Activated T-cell treated with anti-CD3 and anti-CD28 coated beads for 4 hours (primary cell): ENCODE results near the gene ATP6V0A1.
"Not testable (repeated sequence)": the region's sequence is repeated elsewhere in the genome, so short reads cannot be mapped to it uniquely, and the experiment has no call there.

Experiments
- DNase-seq: peaks from one replicate; pipeline ENCODE4 v3.0.0-alpha.2; 2020

Gene ATP6V0A1

DNA sequence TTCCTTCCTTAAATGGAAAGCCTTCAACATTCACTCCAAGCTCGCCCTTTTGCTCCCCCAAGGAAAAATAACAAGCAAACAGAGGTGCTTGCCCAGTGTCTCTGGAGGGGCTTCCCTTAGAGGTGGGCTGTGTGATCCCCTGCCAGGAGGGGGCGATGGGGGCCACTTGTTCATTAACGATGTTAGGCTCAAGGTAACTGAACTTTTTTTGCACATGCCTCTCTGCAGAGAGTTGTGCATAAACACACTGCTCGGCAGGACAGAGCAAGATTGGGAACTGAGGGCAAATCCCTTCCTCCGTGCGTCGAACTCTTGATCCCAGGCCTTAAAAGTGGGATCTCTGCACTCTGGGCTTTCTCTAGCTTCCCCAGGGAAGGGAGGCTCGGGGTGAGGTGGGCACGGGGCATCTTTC is 61.9 kb downstream of the ATP6V0A1 start:
- no peak for DNase-seq

DNA sequence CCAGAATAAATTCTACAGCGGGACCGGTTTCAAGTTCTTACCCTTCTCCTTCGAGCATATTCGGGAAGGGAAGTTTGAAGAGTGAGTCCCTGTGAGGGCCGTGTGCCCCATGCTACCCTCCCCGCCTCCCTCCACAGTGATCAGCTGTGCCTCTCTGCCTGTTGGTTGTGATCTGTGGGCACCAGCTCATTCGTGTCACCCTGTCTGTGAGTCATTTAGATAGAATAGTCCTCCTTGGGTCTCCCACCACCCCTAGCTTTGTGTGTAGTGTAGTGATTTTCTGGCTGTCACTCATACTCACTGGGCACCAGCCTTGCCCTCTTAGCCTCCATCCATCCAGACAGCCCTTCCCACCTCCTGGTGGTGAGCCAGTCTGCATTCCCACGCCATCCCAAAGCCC is 62.4 kb downstream of the ATP6V0A1 start:
- DNase-seq, result no peak

DNA sequence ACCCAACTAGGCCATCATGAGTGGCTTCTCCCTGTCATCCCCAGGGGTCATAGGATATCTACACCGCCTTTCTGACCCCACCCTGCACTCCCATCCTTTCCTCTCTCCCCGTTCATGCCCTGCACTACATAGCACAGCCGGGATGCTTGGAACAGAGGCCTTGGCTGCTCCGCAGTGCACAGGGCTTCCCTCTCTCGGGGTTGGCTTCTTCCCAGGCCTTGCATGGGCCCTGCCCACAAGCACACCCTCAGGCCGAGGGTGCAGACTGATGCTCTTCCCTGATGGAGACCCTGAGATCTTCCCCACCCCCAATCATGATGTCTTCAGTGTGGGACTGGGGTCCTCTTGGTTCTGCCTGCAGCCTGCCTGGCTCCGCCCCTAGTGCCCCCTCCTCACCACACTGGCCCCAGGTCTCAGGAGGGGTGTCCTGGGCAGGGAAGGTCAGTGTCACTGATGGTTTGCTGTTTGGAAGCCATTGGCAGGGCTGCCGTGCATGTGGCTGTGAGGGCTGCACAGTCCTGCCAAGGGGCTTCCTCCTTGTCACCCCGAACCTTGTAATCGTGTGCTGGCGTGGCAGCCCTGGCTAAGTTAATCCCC is 63.1 kb downstream of the ATP6V0A1 start:
- no peak for DNase-seq

DNA sequence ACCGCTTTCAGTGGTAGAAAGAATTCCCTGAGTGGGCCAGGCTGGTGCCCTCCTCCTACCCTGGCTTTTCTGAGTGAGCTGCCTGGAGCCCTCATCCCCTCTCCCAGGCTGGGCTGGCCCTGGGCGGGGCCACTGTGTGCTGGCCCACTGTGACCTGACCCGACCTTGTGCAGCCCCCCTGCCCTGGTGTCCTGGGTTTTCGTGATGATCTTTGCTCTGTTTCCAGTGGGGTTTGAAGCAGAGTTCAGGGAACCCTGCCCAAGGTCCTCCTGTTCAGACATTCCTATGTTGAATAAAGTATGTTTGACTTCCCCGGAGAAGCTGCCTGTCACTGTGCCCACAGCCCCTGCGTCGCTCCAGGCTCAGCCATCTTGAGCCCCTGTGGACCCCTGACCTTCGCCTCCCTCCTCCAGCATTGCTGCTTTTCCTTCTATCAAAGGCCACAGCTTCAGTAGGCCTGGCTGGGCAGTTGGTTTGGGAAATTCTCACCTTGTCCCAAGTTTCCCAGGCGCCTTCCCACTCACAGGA is 63.6 kb downstream of the ATP6V0A1 start:
- DNase-seq, result no peak

DNA sequence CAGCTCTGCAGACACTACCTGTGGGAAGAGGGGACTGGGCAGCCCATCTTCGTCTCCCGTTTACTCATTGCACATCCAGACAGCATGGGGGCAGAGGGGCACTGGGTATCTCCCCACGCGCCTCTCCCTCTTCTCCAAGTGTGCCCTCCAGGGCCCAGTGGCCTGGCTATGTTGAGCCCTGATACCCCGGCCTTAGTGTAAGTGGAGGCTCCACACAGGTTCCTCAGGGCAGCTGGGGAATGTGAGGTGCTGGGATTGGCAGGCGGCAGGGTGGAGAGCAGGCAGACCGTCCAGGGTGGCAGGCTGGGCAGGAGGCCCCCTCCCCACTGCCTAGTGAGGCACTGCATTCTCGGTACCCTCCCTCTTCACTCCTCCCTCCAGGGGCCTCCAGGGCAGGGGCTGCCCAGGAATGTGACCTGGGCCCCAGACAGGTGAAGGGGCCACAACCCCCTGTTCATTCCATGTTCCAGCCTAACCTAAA is 64.2 kb downstream of the ATP6V0A1 start:
- DNase-seq, result no peak

DNA sequence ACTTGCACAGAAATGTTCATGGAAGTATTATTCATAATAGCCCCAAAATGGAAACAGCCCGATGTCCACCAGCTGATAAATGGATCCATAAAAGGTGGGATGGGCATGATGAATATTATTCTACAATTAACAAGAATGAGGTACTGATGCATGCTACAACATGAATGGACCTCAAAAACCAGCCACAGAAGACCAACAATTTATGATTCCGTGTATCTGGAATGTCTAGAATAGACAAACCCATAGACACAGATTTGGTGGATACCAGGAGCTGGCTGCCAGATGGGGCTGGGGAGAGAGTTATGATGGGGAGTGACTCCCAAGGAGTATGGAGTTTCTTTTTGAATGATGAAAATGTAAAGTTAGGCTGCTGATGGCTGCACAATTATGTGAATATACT is 66.5 kb downstream of the ATP6V0A1 start:
- no peak for DNase-seq

DNA sequence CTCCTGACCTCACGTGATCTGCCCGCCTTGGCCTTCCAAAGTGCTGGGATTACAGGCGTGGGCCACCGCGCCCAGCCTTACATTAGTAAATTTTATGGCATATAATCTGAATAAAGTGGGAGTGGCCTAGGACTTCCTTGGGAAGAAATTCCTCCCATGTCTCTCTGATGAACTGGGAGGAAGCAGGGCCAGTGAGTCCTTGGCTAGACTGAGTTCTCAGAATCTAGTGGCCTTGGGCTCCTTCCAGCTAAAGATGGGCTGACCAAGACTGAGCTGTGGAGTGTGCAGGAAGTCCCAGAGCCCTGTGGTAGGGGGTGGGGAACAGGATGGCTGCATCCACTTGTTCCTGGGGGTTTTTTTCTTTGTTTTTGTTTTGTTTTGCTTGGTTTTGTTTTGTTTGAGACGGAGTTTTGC is 67.4 kb downstream of the ATP6V0A1 start:
- no peak for DNase-seq

DNA sequence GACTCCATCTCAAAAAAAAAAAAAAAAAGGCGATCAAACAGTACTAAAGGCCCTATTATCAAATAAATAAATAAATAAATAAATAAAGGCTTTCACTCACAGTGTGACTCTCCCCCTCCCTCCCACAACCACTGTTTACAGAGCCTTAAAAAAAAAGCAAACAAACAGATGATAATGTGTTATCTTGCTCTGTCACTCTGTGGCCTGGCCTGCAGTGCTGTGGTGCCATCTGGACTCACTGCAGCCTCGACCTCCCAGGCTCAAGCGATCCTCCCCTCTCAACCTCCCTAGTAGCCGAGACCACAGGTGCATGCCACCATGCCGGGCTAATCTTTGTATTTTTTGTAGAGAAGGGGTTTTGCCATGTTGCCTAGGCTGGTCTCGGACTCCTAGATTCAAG is 69.3 kb downstream of the ATP6V0A1 start:
- no peak for DNase-seq

DNA sequence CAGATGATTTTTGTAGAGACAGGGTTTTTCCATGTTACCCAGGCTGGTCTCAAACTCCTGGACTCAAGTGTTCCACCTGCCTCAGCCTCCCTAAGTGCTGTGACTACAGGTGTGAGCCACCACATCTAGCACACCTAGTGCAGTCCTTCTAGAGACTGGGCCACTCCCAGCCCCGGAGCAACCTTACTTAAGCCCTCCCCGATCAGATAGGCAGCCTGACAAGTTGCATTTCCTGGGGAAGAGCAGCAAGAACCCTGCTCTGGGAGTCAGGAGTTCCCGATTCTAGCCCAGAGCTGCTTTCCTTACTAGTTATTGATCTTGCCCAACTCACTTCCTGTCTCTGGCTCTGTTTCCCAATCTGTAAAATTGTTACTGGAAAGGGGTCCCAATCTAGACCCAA is 70.4 kb downstream of the ATP6V0A1 start:
- no peak for DNase-seq

DNA sequence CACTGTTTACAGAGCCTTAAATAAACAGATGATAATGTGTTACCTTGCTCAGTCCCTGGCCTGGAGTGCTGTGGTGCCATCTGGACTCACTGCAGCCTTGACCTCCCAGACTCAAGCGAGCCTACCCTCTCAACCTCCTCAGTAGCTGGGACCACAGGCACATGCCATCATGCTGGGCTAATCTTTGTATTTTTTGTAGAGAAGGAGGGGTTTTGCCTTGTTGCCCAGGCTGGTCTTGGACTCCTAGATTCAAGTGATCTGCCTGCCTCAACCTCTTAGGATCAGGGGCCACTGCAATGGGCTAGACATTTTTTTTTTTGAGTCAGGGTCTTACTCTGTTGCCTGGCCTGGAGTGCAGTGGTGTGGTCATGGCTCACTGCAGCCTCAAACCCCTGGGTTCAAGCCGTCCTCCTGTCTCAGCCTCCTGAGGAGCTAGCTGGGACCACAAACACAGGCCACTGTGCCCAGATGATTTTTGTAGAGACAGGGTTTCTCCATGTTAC is 72.3 kb downstream of the ATP6V0A1 start:
- no peak for DNase-seq

DNA sequence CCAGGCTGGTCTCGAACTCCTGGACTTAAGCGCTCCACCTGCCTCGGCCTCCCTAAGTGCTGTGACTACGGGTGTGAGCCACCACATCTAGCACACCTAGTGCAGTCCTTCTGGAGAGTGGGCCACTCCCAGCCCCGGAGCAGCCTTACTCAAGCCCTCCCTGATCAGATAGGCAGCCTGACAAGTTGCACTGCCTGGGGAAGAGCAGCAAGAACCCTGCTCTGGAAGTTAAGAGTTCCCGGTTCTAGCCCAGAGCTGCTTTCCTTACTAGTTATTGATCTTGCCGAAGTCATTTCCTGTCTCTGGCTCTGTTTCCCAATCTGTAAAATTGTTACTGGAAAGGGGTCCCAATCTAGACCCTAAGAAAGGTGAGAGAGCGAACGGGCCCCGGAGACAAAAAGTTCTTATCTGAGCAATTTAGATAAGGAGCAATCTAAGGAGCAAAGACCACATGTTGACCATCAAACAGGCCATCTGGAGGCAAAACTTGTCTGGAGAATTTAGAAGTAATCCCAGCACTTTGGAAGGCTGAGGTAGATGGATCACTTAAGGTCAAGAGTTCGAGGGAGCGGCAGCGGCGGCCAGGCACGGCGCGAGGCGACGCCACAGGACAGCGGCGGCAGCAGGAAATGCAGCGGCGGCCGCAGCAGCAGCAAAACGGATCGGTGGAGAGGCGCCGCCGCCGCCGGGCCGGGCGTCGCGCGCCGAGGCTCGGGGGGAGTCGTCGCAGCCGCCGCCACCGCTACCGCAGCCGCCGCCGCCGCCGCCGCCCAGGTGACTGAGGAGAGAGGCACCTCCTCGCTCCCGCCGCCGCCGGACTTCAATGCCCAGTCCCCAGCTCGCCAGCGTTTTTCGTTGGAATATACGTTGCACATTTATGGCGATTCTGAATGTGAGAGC is 73.0 kb downstream of the ATP6V0A1 start:
- peak; percentile 12 for DNase-seq

DNA sequence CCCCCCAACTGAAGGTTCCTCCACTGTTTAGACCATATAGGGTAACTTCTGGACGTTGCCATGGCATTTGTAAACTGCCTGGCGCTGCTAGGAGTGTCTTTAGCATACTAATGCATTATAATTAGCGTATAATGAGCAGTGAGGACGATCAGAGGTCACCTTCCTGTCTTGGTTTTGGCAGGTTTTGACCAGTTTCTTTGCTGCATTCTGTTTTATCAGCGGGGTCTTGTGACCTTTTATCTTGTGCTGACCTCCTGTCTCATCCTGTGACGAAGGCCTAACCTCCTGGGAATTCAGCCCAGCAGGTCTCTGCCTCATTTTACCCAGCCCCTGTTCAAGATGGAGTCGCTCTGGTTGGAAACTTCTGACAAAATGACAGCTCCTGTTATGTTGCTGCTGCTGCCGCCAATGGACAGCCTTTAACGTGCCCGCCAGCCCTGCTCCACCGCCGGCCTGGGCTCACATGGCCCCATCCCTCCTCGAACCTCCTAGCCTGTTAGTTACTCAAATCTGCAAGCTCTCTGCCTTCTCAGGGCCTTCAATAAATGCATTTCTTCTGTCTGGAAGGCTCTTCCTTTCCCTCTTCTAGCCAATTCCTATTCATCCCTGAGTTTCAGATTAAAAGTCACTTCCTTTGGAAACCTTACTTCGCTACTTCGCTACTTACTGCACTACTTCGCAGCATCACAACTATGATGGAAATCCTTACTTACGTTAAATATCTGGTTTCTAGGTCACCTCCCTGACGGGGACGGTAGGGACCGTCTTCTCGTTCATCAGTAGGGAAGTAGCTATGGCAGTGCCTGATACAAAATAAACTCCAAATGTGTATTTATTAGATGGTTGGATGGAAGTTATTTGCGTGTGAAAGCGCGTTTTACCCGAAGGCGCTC is 76.7 kb downstream of the ATP6V0A1 start:
- DNase-seq, result no peak

DNA sequence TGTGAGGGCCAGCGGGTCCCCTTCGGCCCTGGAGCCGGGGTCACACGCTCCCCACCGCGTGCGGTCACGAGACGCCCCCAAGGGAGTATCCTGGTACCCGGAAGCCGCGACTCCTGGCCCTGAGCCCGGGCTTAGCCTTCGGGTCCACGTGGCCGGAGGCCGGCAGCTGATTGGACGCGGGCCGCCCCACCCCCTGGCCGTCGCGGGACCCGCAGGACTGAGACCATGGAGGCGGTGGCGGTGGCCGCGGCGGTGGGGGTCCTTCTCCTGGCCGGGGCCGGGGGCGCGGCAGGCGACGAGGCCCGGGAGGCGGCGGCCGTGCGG is 77.3 kb downstream of the ATP6V0A1 start, which contains the start of gene NAGLU:
NAGLU (plus strand) TSS at position 194 of the 324 bp plus-strand sequence; CDS start at position 226, 32 bp downstream.
- peak; percentile 70 for DNase-seq

DNA sequence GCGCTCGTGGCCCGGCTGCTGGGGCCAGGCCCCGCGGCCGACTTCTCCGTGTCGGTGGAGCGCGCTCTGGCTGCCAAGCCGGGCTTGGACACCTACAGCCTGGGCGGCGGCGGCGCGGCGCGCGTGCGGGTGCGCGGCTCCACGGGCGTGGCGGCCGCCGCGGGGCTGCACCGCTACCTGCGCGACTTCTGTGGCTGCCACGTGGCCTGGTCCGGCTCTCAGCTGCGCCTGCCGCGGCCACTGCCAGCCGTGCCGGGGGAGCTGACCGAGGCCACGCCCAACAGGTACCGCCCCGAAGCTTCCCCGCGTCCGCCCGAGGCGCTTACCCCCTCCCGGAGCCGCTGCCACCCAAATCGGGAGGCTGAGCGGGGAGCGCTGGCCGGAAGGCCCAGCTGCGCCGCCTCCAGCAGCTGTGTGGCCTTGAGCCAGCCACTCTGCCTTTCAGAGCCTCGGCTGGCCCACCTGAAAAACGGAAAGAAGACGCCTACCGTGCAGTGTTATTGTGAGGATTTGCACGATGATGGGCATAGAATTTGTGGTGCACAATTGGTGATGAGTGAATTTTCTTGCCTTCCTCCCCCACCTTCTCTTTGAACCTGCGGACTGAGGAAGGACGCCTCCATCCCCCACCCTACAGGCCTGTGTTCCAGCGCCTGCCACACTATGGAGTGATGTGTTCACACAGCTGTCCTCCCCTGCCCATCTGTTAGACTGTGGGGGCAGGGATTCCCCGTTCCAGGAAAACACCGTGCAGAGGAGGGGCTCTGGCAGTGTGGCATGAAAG is 77.9 kb downstream of the ATP6V0A1 start:
- DNase-seq, result peak; percentile 51

DNA sequence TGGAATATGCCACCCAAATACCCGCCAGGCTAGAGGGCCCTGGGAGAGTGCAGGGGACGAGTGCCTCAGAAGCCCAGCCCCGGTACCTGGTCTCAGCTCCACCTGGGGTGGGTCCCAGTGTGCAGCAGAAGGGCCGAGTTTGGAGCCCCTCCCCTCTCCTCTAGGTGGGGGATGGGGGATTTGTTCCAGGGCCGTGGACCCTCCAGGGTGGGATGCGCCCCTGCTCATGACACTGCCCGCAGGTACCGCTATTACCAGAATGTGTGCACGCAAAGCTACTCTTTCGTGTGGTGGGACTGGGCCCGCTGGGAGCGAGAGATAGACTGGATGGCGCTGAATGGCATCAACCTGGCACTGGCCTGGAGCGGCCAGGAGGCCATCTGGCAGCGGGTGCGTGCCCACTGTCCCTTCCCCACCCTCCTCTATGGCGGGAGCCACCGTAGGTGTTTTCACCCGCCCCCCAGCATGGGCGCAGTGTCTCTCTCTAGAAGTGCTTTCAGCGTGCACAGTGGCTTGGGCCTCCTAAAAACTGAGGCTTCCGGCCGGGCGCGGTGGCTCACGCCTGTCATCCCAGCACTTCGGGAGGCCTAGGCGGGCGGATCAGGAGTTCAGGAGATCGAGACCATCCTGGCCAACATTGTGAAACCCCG is 78.6 kb downstream of the ATP6V0A1 start:
- DNase-seq, result no peak

DNA sequence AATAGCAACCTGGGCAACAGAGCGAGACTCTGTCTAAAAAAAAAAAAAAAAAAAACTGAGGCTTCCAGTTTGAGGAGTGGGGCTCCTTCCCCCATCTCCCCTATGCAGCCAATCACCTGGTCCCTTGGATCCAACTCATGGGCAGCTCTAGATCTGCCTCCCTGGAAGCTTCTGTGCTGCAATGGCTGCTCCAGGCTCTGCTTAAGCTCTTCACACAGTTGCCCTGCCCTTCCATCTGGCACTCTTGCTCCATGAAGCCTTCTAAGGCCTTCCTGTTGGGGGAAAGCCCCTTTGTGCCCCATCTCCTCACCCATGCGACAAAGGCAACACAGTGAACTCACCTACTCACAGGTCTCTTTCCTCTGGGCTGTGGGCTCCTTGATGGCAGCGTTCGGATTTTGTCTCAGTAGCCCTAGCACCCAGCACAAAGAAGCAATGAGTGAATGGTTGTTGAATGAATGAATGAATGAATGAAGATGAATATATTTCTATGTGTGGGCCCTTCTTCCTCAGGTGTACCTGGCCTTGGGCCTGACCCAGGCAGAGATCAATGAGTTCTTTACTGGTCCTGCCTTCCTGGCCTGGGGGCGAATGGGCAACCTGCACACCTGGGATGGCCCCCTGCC is 79.3 kb downstream of the ATP6V0A1 start:
- no peak for DNase-seq

DNA sequence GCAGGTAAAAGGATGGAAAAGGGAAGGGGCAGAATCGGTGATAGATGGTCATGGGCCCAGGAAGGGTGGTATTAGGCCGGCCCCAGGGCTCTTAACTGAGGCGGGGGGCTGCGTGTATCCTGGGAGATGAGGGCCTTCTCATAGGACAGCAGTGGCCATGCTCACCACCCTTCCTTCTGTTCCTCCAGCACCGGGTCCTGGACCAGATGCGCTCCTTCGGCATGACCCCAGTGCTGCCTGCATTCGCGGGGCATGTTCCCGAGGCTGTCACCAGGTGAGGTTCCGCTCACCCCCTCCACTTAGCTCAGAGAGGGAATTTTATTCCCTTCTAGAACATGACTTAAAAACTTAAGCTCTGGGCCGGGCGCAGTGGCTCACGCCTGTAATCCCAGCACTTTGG is 79.8 kb downstream of the ATP6V0A1 start:
- DNase-seq, result no peak

DNA sequence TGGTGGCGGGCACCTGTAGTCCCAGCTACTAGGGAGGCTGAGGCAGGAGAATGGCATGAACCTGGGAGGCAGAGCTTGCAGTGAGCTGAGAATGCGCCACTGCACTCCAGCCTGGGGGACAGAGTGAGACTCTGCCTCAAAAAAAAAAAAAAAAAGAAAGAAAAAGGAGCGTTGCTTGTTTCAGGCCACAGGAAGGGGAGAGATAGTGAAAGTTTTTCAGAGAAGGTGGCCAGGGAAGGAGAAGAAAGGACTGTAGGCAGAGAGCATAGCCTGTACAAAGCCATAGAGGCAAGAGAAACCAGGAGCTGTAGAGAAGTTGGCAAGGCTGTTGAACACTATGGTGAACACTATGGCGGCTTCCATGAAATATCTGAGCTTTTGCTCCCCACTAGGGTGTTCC is 81.9 kb downstream of the ATP6V0A1 start:
- DNase-seq, result not testable (repeated sequence)

DNA sequence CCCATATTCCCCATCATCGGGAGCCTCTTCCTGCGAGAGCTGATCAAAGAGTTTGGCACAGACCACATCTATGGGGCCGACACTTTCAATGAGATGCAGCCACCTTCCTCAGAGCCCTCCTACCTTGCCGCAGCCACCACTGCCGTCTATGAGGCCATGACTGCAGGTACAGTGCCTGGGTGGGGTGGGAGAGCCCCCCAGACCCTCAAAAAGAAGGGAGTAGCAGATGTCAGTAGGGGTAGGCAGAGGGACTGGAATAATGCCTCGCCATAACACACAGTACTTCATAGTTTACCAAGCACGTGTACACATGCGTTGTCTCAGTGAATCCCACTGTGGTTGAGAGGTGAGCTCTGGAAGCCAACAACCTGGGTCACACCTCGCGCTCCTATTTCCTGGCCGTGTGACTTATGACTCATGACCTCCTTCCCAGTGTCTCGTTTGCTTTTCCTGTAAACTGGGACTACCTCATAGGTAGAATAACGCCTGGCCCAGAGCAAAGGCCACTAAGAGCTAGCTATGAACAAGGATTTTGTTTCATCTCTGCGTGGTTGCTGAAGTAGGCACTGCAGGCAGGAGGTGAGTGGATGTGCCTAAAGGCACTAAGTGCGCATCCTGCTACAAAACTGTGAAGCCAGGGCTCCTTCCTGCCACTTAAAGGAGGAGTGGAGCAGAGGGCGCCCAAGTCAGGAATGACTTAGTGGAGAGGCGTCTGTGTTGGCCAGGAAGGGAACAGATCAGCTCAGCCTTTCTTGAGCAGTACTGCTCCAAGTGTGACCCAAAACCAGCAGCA is 82.6 kb downstream of the ATP6V0A1 start:
- DNase-seq, result no peak
